ENCODE measurements around the gene TMEM91. TPM values are rescaled to one million over a fixed set of nuclear protein-coding genes. Genes with fewer than 3 reads are reported as not detected.

The TMEM91 gene
- total and polyA plus RNA-seq, 9 of the 15 experiments (the other 6 are each of a cell fraction or from before 2014, with no cell fraction given), result 1.2 to 5.2 (median 2.7) TPM

- no peak for TF ChIP-seq MLX (CRISPR knock-in tag; conservative IDR thresholded peaks at IDR 0.05)
- TF ChIP-seq YY1 (IDR thresholded peaks at IDR 0.05; ENCODE audit: borderline replicate concordance in 1 of 3, control insufficient read depth in 1 of 3, extremely low read depth in 1 of 3, insufficient read depth in 3 of 3, insufficient read length in 1 of 3, insufficient replicate concordance in 2 of 3, low read depth in 1 of 3, low read length in 2 of 3), result no peak
- no peak for TF ChIP-seq ZNF436 (CRISPR knock-in tag; IDR thresholded peaks at IDR 0.05)
- no peak for TF ChIP-seq HCFC1 (IDR thresholded peaks at IDR 0.05; ENCODE audit: low read depth, low read length)
- no peak for TF ChIP-seq RBM22 (IDR thresholded peaks at IDR 0.05; ENCODE audit: low read depth, low read length, poor library complexity, severe bottlenecking)
- no peak for TF ChIP-seq MEIS2 (IDR thresholded peaks at IDR 0.05; ENCODE audit: partially characterized antibody)
- TF ChIP-seq ETV6 (IDR thresholded peaks at IDR 0.05; ENCODE audit: borderline replicate concordance in 1 of 2, low read depth in 2 of 2, low read length in 1 of 2), result peak in 1 of 2 experiments; percentile 27; a peak in 1 of 4 replicates
- TF ChIP-seq ETV6 (CRISPR knock-in tag; IDR thresholded peaks at IDR 0.05; ENCODE audit: borderline replicate concordance), result no peak
- TF ChIP-seq POLR2H (tag; IDR thresholded peaks at IDR 0.05; ENCODE audit: low read depth), result no peak
- TF ChIP-seq POU5F1 (IDR thresholded peaks at IDR 0.05; ENCODE audit: borderline replicate concordance, low read depth, low read length, partially characterized antibody), result no peak
- TF ChIP-seq ZEB2 (IDR thresholded peaks at IDR 0.05), result peak; percentile 62; the same call in 1 of the 2 replicates
- TF ChIP-seq NRF1 (conservative IDR thresholded peaks at IDR 0.05 in 1 of 2, IDR thresholded peaks at IDR 0.05 in 1 of 2), result no peak
- TF ChIP-seq JUN (IDR thresholded peaks at IDR 0.05; ENCODE audit: borderline replicate concordance, low read depth, low read length), result no peak
- TF ChIP-seq JUN (CRISPR knock-in tag; IDR thresholded peaks at IDR 0.05; ENCODE audit: borderline replicate concordance), result no peak
- TF ChIP-seq SMARCC2 (IDR thresholded peaks at IDR 0.05; ENCODE audit: low read depth), result peak; percentile 36; the same call in 1 of the 2 replicates
- no peak for TF ChIP-seq TBP (optimal IDR thresholded peaks at IDR 0.05; ENCODE audit: low read depth, low read length)
- TF ChIP-seq BMI1 (IDR thresholded peaks at IDR 0.05; ENCODE audit: low read length), result no peak
- TF ChIP-seq TCF3 (CRISPR knock-in tag; IDR thresholded peaks at IDR 0.05), result no peak
- no peak for TF ChIP-seq RNF219 (CRISPR knock-in tag; IDR thresholded peaks at IDR 0.05)
- no peak for TF ChIP-seq ZBTB33 (CRISPR knock-in tag; IDR thresholded peaks at IDR 0.05)
Observed at GRCh38 chr19:41427647-41428480, 51.5 kb downstream of the TMEM91 start (continued).

Measured in K562 (cell line).